C4-2B (cell line): ENCODE measurements around the gene LCN9.

Source experiments
- H3K27ac ChIP-seq: fragments of 450-650 bp; 2 replicates; pipeline ENCODE4 v1.5.1; 2017
- ZFX ChIP-seq: fragments of 450-650 bp; IDR thresholded peaks from 2 replicates; pipeline ENCODE4 v1.6.1; 2017
- TF ChIP-seq, protein P1 (sequence below): fragments of 450-650 bp; conservative IDR thresholded peaks from 2 replicates; pipeline ENCODE4 v1.5.1; 2017; ENCODE audit warnings: mild to moderate bottlenecking

LCN9 gene, protein sequence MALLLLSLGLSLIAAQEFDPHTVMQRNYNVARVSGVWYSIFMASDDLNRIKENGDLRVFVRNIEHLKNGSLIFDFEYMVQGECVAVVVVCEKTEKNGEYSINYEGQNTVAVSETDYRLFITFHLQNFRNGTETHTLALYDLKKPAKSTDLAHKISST

DNA sequence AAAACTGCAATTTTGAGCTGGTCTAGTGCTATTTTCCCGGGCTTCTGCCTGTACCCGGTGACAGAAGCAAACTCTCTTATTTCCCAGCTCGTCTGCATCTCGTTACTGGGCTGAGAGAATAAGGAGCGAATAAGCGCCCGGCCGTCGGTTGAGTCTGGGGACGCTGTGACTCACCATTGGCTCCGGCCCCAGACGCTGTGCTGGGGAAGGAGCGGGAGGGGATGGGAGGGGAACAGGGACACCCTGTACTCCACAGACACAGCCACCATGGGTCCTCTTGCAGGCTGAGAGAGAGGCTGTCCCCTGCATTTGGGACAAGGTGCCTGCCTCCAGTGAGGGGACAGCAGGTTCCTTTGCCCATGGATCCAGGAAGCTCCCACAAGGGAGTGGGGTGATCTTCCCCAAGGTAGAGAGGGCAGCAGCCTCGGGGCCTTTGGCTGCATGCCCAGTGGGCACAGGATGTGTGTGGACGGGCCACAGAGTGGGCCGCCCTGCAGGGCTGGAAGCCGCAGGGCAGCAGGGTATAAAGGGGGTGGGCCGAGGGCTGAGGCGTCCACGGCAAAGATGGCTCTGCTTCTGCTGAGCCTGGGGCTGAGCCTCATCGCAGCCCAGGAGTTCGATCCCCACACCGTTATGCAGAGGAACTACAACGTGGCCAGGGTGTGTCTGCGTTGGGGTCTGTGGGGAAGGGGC lies at the start of gene LCN9:
LCN9 (plus strand) TSS at position 552 of the 693 bp plus-strand sequence; CDS start at position 565, 13 bp downstream.
- TF ChIP-seq, protein P1, sequence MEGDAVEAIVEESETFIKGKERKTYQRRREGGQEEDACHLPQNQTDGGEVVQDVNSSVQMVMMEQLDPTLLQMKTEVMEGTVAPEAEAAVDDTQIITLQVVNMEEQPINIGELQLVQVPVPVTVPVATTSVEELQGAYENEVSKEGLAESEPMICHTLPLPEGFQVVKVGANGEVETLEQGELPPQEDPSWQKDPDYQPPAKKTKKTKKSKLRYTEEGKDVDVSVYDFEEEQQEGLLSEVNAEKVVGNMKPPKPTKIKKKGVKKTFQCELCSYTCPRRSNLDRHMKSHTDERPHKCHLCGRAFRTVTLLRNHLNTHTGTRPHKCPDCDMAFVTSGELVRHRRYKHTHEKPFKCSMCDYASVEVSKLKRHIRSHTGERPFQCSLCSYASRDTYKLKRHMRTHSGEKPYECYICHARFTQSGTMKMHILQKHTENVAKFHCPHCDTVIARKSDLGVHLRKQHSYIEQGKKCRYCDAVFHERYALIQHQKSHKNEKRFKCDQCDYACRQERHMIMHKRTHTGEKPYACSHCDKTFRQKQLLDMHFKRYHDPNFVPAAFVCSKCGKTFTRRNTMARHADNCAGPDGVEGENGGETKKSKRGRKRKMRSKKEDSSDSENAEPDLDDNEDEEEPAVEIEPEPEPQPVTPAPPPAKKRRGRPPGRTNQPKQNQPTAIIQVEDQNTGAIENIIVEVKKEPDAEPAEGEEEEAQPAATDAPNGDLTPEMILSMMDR: no peak
- TF ChIP-seq ZFX: no peak
- H3K27ac ChIP-seq: no peak within 1 kb of the TSS

DNA sequence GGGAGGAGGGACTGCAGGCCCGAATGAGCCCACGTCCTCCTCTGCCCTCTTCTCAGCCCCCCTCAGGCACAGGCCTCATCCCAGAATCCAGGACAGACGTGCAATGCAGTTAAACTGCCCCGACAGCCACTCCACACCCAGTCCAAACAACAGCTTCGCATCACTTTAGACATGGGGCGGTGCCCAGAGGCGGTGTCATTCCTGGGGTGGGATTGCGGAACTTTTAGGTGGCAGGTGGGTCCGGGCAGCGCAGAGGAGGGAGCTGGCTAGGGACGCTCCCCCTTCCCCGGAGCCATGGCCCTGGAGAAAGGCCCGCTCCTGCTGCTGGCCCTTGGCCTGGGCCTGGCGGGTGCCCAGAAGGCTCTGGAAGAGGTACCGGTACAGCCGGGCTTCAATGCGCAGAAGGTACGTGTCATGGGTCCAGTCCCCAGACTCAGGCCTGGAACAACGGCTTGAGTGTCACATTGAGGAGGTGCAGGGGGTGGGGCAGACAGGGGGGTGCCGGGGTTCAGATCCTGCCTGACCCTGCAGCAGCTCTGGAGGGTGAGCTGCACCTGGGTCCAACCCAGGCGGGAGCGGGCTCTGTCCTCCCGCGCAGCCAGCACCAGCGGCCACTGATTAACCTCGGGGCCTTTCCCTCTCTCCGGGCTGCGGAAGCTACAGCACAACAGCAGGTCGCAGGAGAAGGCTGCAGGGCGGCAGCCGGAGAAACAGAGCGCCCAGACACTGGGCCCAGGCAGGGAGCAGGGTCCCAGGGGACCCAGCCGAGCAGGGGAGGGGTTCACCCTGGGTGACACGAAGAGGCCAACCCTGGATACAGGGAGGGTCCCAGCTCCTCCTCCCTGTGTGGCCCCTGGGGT lies 48.9 kb upstream of the LCN9 start:
- no peak overlapping the region for H3K27ac ChIP-seq
- TF ChIP-seq, protein P1: no peak
- no peak for TF ChIP-seq ZFX

DNA sequence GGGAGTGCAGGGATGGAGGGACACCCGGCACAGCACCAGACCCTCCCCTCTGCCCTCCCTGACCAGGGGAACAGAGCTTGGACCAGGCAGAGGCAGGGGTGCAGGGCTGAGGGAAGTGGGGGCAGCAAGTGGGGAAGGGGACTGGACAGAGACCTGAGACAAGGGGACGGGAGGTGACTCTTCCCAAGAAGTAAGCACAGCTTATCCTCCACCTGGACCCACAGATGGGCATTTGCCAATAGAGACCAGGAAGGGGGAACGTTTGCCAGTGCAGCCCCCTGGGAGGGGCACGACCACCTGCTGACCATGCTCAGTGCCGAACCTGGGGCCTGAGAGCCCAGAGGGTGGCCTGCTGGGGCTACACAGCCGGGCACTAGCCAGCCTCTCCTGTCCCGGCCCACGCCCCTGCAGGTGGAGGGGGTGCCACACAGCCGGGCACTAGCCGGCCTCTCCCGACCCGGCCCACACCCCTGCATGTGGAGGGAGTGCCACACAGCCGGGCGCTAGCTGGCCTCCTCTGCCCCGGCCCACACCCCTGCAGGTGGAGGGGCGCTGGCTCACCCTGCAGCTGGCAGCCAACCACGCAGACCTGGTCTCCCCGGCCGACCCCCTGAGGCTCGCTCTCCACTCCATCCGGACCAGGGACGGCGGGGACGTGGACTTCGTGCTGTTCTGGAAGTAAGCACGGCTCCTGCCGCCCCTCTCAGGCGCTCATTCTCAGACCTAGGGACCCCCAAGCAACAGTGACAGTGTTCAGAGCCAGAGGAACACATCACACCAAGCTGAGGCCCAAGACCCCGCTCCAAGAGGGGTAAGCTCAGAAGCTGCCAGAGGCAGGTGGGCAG lies 48.1 kb upstream of the LCN9 start:
- TF ChIP-seq, protein P1: no peak
- no peak for TF ChIP-seq ZFX

DNA sequence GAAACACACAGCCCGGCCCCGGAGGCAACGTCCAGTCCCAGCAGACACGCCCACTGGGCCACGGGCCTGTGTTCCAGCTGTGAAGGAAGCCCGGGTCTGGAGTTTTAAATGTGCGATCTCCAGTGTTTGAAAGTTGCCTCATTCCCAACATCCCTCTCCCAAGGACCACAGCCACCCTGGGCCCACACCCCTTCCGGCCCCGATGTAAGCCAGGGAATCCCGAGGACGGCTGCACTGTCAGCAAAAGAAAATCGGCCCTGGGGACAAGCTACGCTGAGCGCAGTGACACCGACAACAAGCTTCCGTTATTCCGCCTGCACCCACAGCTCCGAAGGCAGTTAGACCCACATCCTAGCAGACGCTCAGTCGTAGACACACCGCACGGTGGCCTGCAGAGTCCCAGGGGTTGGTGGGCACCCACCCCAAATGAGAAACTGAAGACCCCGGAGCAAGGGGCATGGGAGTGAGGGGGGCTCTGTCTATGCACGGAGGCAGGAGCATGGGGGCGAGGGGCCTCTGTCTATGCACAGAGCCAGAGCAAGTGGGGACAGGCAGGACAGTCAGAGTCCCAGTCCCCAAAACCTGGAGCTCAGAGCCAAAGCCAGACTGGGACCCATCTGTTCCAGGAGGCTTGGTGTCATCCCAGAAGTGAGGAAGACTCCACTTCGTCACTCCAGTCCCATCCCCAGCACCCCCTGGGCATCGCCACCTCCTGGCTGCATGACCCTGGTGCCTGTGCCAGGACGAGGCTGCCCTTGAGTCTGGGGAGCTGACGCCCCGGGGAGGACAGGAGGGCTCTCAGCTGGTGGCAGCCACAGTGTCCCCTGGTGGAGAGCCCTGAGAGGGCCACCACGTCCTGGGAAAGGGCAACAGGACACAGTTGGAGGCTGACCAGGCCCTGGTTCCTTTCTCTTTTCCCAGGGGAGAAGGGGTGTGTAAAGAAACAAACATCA lies 47.2 kb upstream of the LCN9 start:
- no peak overlapping the region for H3K27ac ChIP-seq
- TF ChIP-seq ZFX: no peak
- TF ChIP-seq, protein P1: no peak; the same call in 1 of the 2 replicates

More for the DNA sequence above, 48.1 kb upstream of the LCN9 start:
- no peak overlapping the region for H3K27ac ChIP-seq

DNA sequence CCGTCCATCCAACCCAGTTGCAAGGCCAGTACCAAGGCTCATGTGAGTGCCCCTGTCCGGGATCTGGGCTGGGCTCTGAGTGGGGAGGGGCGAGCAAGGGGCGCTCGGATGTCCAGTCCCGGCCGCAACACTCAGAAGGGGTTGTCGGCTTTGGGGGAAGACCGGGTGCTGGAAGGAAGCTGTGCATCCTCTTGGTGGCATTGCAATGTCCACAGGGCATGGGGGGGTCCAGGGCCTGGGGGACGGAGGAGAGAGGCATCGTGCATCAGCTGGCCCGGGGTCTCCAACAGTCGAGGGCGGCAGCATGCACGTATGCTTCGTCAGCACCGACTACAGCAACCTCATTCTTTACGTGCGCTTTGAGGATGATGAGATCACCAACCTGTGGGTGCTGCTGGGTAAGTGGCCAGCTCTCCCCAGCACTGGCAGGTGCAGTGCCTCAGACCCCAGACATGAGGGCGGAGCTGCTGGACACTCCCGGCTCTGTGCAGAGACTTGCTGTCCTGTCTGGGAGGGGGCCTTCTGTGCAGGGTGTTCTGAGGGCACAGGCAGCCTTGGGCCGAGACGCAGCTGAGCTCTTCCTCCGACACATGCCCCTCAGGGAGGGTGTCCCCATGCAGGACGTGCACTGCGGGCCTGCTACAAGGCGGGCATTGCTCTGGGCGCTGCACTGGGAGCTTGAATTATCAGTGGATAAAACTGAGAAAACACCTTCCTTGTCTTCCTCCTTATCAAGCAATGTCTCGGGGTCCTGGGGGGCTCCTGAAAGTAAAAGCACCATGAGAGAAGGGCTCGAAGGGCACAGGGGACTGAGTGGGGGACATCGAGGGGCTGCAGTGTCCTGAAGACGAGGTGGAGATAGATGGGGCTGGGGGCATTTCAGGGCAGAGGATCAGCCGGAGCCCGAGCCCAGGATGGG lies 46.2 kb upstream of the LCN9 start:
- TF ChIP-seq ZFX: no peak
- TF ChIP-seq, protein P1: no peak; the same call in 1 of the 2 replicates
- no peak overlapping the region for H3K27ac ChIP-seq
